HG02973 (cell line): Measurements from ENCODE around the gene ENOX1.

Experiments
- ATAC-seq: cut with Tn5 transposase; IDR thresholded peaks from one replicate; pipeline ENCODE4 v1.9.1; 2021; ENCODE audit warnings: moderate library complexity; ENCODE audit not compliant: unreplicated experiment

The ENOX1 gene

DNA sequence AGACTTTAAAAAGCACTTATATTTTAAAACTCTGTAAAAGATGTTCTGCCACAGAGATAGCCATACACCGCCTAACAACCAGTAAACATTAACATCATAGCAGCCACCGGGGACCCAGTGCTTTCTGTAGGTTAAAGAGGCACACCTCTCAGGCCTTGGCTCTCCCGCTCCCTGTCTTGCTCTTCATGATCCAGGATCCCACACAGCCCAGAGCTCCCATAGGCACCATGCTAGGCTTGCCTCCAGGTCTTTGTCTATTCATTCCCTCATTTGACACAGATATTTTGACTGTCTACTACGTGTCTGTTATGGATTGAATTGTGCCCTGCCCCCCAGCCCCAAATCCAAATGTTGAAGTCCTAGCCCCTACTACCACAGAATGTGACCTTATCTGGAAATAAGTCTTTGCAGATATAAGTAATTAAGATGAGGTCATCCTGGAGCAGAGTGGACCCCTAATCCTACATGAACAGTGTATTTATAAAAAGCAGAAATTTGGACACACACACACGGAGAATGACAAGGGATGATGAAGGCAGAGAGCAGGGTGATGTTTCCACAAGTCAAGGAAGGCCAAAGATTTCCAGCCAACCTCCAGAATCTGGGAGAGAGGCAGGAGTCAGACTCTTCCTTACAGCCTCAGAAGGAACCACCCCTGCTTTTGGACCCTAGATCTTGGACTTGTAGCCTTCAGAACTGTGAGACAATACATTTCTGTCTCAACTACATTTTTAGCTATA is 490.8 kb downstream of the ENOX1 start:
- ATAC-seq, result no peak

- no peak for ATAC-seq
Measured at GRCh38 chr13:43295321-43295720, 491.5 kb downstream of the ENOX1 start.

DNA sequence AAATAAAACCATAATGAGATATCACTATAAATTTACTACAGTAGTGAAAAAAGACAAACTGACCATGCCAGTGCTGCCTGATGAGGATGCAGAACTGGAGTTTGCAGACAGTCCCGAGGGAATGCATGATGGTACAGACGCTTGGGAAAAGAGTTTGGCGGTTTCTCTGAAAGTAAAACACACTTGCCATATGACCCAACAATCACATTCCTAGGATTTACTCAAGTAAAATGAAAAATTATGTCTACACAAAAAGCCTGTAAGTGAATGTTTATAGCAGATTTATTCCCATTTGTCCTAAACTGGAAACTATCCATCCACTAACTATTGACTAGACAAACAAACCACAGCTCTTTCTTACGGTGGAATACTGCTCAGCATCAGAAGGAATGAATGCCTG is 492.4 kb downstream of the ENOX1 start:
- no peak for ATAC-seq

DNA sequence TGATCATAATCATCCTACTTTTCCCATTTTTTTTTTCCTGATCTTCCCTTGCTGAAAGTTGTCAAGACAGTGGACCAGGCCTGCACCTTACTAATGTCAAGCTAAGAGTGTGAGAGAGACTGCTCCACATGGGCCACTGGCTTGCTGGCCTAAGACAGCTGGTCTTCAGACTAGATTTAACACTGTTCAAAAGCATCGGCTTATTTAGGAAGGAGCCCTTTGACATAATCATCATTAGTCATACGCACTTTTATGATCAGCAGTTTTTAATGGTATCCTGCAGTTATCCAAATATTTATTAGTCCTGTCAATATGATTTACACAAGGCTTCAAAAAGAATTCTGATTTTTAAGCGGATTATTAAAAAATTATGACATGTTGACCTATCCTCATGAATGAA is 492.8 kb downstream of the ENOX1 start:
- ATAC-seq, result no peak

DNA sequence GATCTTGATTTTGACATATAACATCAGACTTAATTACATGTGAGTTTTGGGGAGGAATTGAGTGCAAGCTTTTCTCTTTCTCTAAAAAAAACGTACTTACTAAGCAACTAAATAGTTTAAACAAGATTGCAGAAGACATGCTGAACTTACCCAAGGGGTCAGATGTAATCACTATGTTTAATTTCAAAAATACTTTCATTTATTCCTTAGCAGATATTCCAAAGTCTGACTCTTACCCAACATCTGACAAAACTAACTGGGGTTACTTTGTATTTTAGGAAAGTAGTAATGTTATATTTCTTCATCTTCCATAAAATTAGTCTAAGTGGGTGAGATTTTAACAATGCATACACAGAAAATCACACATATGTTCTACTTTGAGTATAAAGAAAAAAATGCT is 493.2 kb downstream of the ENOX1 start:
- no peak for ATAC-seq

- ATAC-seq, result no peak
Measured at GRCh38 chr13:43293008-43293407, 493.8 kb downstream of the ENOX1 start.

GRCh38 chr13:43291287-43292060 is 495.3 kb downstream of the ENOX1 start:
- ATAC-seq, result no peak

DNA sequence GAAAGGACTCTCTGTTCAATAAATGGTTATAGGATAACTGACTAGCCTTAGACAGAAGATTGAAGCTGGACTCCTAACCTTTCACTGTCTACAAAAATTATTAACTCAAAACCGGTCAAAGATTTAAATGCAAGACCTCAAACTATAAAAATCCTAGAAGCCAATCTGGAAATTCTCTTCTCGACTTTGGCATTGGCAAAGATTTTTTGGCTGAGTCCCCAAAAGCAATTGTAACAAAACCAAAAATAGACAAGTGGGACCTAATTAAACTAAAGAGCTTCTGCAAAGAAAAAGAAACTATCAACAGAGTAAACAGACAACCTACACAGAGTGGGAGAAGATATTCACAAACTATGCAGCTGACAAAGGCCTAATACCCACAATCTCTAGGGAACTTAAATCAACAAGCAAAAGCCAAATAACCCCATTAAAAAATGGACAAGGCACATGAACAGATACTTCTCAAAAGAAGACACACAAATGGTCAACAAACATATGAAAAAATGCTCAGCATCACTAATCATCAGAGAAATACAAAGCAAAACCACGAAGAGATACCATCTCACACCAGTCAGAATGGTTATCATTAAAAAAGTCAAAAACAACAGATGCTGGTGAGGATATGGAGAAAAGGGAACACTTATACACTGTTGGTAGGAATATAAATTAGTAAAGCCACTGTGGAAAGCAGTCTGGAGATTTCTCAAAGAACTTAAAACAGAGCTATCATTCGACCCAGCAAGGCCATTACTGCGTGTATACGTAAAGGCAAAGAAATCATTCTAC is 497.1 kb downstream of the ENOX1 start:
- no peak for ATAC-seq

- no peak for ATAC-seq
Measured at GRCh38 chr13:43286751-43287150, 500.0 kb downstream of the ENOX1 start.

DNA sequence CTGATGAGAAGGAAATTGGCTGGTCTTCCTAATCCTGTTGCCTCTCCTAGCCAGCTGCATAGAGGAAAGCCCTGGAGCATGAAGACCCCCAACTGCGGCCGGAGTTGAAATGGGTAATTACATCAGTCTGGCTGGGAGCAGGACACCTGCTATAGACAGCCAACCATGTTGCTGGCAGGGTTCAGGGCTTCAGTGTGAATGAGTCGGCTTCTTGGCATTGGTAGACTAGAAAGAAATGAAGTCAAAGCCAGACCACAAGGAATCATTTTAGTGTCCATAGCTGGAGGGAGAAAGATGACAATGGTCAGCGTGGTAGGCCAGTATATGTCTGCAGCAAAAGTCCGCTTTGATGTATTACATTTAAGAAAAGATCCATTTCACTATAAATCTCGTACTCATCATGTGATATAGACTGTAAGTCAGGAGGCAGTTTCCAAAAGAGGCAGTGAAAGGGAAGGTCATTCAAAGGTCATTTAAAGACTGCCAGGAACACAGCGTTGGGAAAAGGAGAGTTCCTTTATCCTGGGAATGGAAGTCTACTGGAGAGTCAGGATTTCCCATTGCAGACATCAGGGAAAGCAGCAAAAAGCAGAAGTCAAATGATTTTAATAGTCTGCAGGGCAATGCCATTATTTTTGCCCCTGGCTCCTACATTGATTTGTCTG is 500.7 kb downstream of the ENOX1 start:
- no peak for ATAC-seq

DNA sequence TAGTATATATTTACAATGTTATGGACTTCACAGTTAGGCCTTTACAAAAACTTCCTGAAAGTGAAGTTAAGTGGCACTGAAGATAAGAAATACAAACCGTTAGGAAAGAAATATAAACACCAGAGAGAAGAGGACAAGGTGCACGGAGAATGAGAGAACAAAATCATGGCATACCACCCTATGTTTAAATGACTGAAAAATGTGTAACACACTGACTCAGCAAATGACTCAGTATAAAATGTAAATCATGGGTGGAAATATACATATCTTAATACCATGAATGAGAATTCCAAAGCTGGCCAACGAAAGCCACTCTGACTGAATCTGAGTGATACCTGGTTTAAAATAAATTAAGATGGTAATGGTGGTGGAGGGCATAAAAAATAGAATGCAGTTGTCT is 502.6 kb downstream of the ENOX1 start:
- no peak for ATAC-seq

DNA sequence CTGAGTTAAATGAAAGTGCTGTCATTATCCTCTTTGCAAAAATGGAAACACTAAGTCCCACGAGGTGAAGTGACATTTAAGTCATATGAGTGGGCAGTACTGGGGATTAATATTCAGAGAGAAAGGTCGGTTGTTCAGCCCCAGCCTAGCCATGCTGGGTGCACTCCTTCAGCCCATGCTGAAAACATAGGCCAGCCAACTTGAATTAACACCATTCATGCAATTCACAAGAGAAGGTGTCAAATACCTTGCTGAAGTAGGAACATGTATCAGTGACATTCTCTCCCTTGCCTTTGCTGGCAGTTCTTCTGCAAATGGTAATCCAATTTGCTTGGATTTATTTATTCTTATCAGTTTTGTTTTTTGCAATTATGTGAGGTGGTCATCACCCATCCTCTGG is 507.1 kb downstream of the ENOX1 start:
- ATAC-seq, result no peak

GRCh38 chr13:43278127-43278526 is 508.6 kb downstream of the ENOX1 start:
- no peak for ATAC-seq

GRCh38 chr13:43277142-43277541 is 509.6 kb downstream of the ENOX1 start:
- no peak for ATAC-seq

GRCh38 chr13:43274881-43275280 is 511.9 kb downstream of the ENOX1 start:
- ATAC-seq, result no peak

GRCh38 chr13:43273362-43273761 is 513.4 kb downstream of the ENOX1 start:
- ATAC-seq, result no peak

DNA sequence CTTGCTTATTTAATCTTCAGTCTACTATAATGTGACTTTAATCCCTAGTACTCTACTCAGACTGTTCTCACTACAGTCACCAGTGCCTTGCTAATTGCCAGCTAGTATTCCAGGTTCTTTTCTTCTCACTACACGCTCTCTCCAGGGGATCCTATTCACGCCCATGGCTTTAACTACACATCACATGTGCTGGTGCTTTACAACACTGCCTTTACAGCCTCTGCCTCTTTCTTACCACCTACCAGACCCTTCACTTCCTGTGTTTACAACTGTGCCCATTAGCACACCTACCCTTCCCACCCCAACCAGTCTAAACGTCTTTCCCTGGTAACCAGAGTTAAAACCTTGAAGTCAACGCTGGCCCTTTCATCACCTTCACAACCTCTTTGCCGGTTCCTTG is 513.9 kb downstream of the ENOX1 start:
- ATAC-seq, result no peak

GRCh38 chr13:43271152-43271551 is 515.6 kb downstream of the ENOX1 start:
- no peak for ATAC-seq

GRCh38 chr13:43270130-43270830 is 516.5 kb downstream of the ENOX1 start:
- no peak for ATAC-seq

- no peak for ATAC-seq
Measured at GRCh38 chr13:43269037-43269481, 517.7 kb downstream of the ENOX1 start.
